Measurements from ENCODE around the gene PARD3. TPM values are rescaled to one million over a fixed set of nuclear protein-coding genes. Genes with fewer than 3 reads are reported as not detected.

PARD3 gene
- total RNA-seq, 4 donors from 2014 or later = 42.6 to 63.6 (median 55.2) TPM

- no peaks in the 10 kb centered on the region for H3K36me3 ChIP-seq
- no peak overlapping the region for H3K27ac ChIP-seq
- 96% methylated on average over 4 of the region's 4 CpGs for WGBS, 2 donors
- TF ChIP-seq CTCF (IDR thresholded peaks at IDR 0.05) (no peak), EP300 (IDR thresholded peaks at IDR 0.05) (no peak), POLR2A (IDR thresholded peaks at IDR 0.05) (no peak)
- H3K4me3 ChIP-seq = no peak overlapping the region
- no peaks in the 10 kb centered on the region for H3K9me3 ChIP-seq
- H3K27me3 ChIP-seq = no peaks in the 10 kb centered on the region
- H3K4me1 ChIP-seq = peaks cover 0 to 7% (median 0%) of the 10 kb centered on the region in 4 donors
- DNase-seq (ENCODE audit: low spot score in 2 of 2) = no peak
Measured at GRCh38 chr10:34602478-34602877, 212.6 kb downstream of the PARD3 start.

- no peak for DNase-seq (ENCODE audit: low spot score in 2 of 2)
- H3K27me3 ChIP-seq = no peaks in the 10 kb centered on the region
- no peak overlapping the region for H3K4me3 ChIP-seq
- H3K36me3 ChIP-seq = no peaks in the 10 kb centered on the region
- 96% methylated on average over 4 of the region's 4 CpGs for WGBS, 2 donors
- H3K27ac ChIP-seq = no peak overlapping the region
- no peak for TF ChIP-seq POLR2A (IDR thresholded peaks at IDR 0.05)
- H3K4me1 ChIP-seq = peaks cover 0 to 6% (median 0%) of the 10 kb centered on the region in 4 donors
- no peaks in the 10 kb centered on the region for H3K9me3 ChIP-seq
Measured at GRCh38 chr10:34601691-34602090, 213.4 kb downstream of the PARD3 start.

- 53 to 76% methylated on average over 12 of the region's 12 CpGs for WGBS, 2 donors
Measured at GRCh38 chr10:34599026-34599795, 215.9 kb downstream of the PARD3 start.

GRCh38 chr10:34596351-34596750 is 218.7 kb downstream of the PARD3 start:
- Histone ChIP-seq H3K4me3 (no peak overlapping the region), H3K27ac (no peak overlapping the region), H3K4me1 (peaks cover 0 to 6% (median 0%) of the 10 kb centered on the region in 4 donors), H3K36me3 (no peaks in the 10 kb centered on the region), H3K27me3 (no peaks in the 10 kb centered on the region), H3K9me3 (no peaks in the 10 kb centered on the region)
- 93% methylated on average over 7 of the region's 7 CpGs for WGBS, 2 donors
- no peak for DNase-seq (ENCODE audit: low spot score in 2 of 2)
- TF ChIP-seq POLR2A (IDR thresholded peaks at IDR 0.05) (no peak), CTCF (IDR thresholded peaks at IDR 0.05) (no peak), EP300 (IDR thresholded peaks at IDR 0.05) (no peak)

More at GRCh38 chr10:34599026-34599795, 215.9 kb downstream of the PARD3 start:
- Histone ChIP-seq H3K4me3 (no peak overlapping the region), H3K27ac (no peak overlapping the region), H3K36me3 (no peaks in the 10 kb centered on the region), H3K27me3 (no peaks in the 10 kb centered on the region), H3K9me3 (no peaks in the 10 kb centered on the region), H3K4me1 (peaks cover 0 to 6% (median 0%) of the 10 kb centered on the region in 4 donors)
- TF ChIP-seq POLR2A (IDR thresholded peaks at IDR 0.05) = no peak
- no peak for TF ChIP-seq EP300 (IDR thresholded peaks at IDR 0.05)
- TF ChIP-seq CTCF (IDR thresholded peaks at IDR 0.05) = no peak
- no peak for DNase-seq (ENCODE audit: low spot score in 2 of 2)

GRCh38 chr10:34593930-34594329 is 221.2 kb downstream of the PARD3 start:
- Histone ChIP-seq H3K4me3 (no peak overlapping the region), H3K4me1 (peaks cover 0 to 2% (median 0%) of the 10 kb centered on the region in 4 donors), H3K36me3 (no peaks in the 10 kb centered on the region), H3K9me3 (no peaks in the 10 kb centered on the region), H3K27ac (no peak overlapping the region), H3K27me3 (no peaks in the 10 kb centered on the region)
- DNase-seq (ENCODE audit: low spot score in 2 of 2) = no peak
- no peak for TF ChIP-seq POLR2A (IDR thresholded peaks at IDR 0.05)
- TF ChIP-seq CTCF (IDR thresholded peaks at IDR 0.05) = no peak
- 49 to 51% methylated on average over 2 of the region's 2 CpGs for WGBS, 2 donors
